NOMO-1 treated with DMSO at 0.1 percent for 48 hours (cell line): Measurements from ENCODE around the gene CNTNAP2.

Source experiments
- DNase-seq: peaks from one replicate; lab custom pipeline; 2025; ENCODE audit not compliant: unreplicated experiment; lab: John Stamatoyannopoulos, UW

Gene CNTNAP2

DNA sequence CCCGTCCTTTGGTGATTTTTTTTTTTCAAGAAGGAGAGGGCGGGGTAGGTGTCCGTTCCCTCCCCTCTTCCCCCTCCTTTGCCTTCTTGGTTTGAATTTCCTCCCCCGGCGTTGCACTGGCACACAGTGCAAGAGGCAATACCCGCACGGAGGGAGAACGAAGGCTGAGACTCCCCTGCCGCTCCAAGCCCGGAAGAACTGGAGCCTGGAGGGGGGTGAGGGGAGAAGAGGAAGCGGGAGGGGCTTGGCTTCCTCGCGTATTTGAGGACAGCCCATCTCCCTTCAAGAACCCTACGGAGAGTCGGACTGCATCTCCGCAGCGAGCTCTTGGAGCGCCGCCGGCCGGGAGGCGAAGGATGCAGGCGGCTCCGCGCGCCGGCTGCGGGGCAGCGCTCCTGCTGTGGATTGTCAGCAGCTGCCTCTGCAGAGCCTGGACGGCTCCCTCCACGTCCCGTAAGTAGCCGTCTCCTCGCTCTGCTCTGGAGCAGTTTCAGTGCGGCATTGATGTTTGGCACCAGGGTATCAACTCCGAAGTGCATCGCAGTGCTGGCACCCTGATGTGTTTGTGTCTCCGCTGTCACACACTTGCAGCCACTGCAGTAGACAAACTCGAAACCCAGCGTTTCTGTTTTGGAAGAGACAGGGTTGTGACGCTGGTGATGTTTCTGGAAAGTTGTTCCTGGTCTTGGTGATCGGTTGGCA is at the start of gene CNTNAP2:
Gene CNTNAP2, plus strand, starts transcription at position 281 of the 702 bp plus-strand sequence. Its CDS starts 76 bp downstream, at position 357.
- no peak for DNase-seq

DNA sequence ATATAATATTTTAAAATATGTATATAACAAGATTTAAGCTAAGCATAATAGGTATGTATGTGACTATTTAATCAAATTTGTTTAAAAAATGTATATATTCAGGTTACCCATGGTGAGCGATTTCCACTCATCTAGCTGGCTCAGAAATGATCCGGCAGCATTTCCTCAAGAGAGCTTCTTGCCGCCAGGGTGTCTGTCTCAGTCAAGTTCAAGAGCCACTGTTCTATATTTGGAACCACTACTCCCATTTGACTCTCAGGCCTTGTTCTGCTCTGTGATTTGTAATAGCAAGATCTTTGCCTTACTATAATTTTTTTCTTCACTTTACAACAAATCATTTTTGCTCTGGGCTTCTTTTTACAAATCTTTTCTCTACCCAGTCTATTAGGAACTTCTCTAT is 48.7 kb upstream of the CNTNAP2 start:
- DNase-seq, result no peak

GRCh38 chr7:146074195-146074765 is 42.3 kb upstream of the CNTNAP2 start:
- DNase-seq, result no peak

GRCh38 chr7:146076344-146076743 is 40.3 kb upstream of the CNTNAP2 start:
- DNase-seq, result no peak

DNA sequence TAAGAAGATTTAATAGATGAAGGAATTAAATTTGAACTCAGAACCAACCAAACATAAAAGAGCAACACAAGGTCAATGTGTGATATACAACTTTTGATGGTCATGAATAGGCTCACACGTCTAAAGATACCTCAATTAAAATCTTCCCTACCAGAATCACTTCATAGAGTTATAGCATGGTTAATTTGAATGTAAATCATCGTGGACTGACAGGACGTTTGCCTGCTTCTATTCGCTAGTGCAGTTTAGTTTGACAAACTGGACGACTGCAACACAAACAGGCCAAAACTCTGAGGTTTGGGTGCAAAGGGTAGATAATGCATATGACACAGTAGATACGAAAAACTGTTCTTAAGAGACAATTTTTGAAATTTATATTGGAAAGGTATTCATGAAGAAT is 32.5 kb upstream of the CNTNAP2 start:
- DNase-seq, result no peak

DNA sequence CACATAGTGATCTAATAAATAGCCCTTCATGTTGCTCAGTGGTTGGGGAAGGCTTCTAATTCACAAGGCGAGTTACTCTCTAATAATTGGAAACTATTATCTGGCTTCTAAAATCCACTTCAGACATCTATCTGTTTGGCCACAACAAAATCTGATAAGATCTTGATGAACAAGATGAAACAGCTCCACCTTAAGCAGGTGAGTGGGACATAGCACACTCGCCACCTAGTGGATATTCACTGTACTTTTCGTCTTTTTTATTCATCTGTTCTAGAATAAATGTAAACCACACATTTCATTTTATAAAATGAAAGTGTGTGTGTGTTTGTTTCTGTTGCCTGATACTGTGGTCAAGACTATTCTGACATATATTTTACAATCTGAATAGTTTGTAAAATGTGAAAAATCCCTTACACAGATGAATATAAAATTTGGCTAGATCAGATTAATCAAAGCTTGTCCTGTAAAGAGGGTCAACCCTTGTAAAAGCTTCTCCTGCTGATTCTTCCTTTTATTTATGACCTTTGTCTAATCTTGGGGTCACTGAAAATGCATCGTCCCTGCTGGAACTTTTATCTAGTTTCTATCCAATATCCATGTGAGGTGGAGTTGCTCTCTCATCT is 26.5 kb upstream of the CNTNAP2 start:
- no peak for DNase-seq

GRCh38 chr7:146094356-146094755 is 22.2 kb upstream of the CNTNAP2 start:
- no peak for DNase-seq

- no peak for DNase-seq
Observed at GRCh38 chr7:146096994-146097393, 19.6 kb upstream of the CNTNAP2 start.

- no peak for DNase-seq
Observed at GRCh38 chr7:146106319-146106718, 10.3 kb upstream of the CNTNAP2 start.

GRCh38 chr7:146112755-146113154 is 3.8 kb upstream of the CNTNAP2 start:
- DNase-seq, result no peak

DNA sequence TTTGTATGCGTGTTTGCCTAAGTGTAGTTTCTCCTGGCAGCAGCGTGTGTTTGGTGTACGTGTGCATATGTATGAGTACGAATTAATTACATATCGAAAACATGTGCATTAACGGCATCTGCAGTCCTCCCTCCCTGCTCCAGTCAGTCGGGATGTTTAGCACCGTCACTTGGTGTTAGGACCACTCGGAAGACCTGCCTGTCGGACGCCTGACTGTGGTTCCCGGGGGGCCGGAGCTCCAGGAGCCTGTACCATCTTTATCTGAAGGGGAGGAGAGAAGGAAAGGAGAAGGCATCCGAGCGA is 1.1 kb upstream of the CNTNAP2 start:
- no peak for DNase-seq

GRCh38 chr7:146115851-146116520 is 615 bp upstream of the CNTNAP2 start:
- DNase-seq, result peak; percentile 28

- DNase-seq, result no peak
Observed at GRCh38 chr7:146117576-146117975, 975 bp downstream of the CNTNAP2 start.

GRCh38 chr7:146119002-146119401 is 2.4 kb downstream of the CNTNAP2 start:
- DNase-seq, result no peak

GRCh38 chr7:146123715-146124114 is 7.1 kb downstream of the CNTNAP2 start:
- no peak for DNase-seq

- DNase-seq, result no peak
Observed at GRCh38 chr7:146126767-146127509, 10.3 kb downstream of the CNTNAP2 start.

DNA sequence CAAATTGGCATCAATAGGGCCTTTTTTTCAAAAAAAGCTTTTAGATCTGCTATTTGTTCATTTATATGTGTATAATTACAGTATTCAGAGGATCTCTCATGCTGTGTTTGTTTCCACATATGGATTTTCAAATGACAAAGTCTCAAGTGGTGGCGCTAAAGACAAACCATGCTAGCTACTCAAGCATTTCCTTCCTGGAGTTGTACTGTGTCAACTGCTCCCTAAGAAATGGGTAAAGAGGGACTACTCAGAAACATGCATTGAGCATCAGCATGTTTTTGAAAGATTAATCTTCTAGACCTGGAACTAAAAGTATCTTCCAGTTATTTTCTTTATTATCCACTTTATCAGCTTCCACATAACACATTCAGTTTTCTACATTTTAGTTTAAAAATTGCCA is 12.7 kb downstream of the CNTNAP2 start:
- DNase-seq, result no peak

GRCh38 chr7:146129997-146130396 is 13.4 kb downstream of the CNTNAP2 start:
- no peak for DNase-seq

DNA sequence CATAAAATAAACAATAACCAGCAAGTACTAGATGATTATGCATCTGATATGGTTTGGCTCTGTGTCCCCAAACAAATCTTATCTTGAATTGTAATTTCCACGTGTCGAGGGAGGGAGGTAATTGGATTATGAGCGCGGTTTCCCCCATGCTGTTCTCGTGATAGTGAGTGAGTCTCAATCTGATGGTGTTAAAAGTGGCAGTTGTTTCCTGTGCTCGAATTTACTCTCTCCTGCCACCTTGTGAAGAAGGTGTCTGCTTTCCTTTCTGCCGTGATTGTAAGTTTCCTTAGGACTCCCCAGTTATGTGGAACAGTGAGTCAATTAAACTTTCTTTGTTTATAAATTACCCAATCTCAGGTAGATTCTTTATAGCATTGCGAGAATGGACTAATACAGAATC is 15.1 kb downstream of the CNTNAP2 start:
- DNase-seq, result no peak

GRCh38 chr7:146136357-146136875 is 19.8 kb downstream of the CNTNAP2 start:
- DNase-seq, result no peak

DNA sequence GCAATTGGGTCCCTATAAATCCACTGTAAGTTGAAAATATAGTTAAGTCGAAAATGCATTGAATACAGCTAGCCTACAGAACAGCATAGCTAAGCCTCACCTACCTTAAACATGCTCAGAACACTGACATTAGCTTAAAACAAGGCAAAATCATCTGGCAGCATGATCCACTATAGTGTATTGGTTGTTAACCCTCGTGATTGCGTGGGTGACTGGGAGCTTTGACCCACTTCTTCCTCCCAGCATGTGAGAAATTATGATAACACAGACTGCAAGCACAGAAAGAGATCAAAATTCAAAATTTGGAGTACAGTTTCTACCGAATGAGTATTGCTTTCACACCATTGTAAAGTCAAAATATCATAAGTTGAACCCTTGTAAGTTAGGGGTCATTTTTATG is 22.3 kb downstream of the CNTNAP2 start:
- no peak for DNase-seq
